PFSK-1 (cell line): ENCODE data around the gene CIAO3.

Source experiments
- POLR2AphosphoS5 ChIP-seq: IDR thresholded peaks from 2 replicates; pipeline ENCODE4 v1.6.1; 2012; ENCODE audit warnings: low read depth, mild to moderate bottlenecking, control low read depth, low read length, moderate library complexity
- SIN3A ChIP-seq: IDR thresholded peaks from 2 replicates; pipeline ENCODE4 v1.6.1; 2012; ENCODE audit warnings: mild to moderate bottlenecking, low read length, moderate library complexity, borderline replicate concordance; ENCODE audit not compliant: insufficient read depth
- TAF1 ChIP-seq: IDR thresholded peaks from 2 replicates; pipeline ENCODE4 v1.6.1; 2012; ENCODE audit warnings: low read length, control low read depth, borderline replicate concordance; ENCODE audit not compliant: insufficient read depth
- TF ChIP-seq, protein P1 (sequence below), 2 experiments: IDR thresholded peaks; 2 replicates each; pipeline versions ENCODE4 v1.6.1 to v1.8.0; 2011 to 2012; ENCODE audit warnings: low read depth in 2 of 2, low read length in 2 of 2, control low read depth in 1 of 2, inconsistent platforms in 1 of 2, mild to moderate bottlenecking in 1 of 2, moderate library complexity in 1 of 2; ENCODE audit not compliant: insufficient read depth in 1 of 2

DNA sequence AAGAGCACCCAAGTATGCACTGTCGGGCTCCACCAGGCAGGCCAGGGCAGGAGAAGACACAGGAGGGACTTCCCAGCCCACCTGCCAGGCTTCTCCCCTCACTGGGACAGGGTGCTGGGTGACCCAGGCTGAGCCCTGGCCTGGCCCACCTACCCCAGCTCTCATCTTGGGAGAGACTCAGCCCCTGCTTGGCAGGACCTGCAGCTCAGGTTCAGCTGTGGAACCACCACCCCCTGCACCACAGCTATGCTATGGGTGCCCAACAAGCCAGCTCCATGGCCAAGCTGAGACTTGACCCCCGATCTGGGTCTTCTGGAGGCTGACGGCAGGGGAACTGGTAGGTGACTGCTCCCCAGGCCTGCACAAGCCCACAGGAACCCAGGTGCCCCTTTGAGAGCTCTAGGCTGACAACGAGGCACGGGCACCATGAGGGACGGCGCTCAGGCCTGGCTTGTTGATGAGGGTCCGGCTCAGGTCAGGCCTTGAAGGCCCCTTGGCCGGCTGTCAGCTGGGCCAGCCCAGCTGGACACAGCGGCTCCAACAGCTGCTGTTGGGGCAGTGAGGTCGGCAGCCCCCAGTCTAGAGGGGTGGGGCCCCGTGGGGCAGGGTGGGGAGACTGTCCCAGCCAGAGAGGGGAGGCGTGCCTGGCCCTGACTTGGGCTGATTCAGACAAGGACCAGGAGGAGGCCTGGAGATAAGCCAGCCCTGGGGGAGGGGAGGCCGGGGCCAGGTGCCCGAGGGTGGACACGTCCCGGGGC is 42.8 kb upstream of the CIAO3 start:
- TF ChIP-seq, protein P1, sequence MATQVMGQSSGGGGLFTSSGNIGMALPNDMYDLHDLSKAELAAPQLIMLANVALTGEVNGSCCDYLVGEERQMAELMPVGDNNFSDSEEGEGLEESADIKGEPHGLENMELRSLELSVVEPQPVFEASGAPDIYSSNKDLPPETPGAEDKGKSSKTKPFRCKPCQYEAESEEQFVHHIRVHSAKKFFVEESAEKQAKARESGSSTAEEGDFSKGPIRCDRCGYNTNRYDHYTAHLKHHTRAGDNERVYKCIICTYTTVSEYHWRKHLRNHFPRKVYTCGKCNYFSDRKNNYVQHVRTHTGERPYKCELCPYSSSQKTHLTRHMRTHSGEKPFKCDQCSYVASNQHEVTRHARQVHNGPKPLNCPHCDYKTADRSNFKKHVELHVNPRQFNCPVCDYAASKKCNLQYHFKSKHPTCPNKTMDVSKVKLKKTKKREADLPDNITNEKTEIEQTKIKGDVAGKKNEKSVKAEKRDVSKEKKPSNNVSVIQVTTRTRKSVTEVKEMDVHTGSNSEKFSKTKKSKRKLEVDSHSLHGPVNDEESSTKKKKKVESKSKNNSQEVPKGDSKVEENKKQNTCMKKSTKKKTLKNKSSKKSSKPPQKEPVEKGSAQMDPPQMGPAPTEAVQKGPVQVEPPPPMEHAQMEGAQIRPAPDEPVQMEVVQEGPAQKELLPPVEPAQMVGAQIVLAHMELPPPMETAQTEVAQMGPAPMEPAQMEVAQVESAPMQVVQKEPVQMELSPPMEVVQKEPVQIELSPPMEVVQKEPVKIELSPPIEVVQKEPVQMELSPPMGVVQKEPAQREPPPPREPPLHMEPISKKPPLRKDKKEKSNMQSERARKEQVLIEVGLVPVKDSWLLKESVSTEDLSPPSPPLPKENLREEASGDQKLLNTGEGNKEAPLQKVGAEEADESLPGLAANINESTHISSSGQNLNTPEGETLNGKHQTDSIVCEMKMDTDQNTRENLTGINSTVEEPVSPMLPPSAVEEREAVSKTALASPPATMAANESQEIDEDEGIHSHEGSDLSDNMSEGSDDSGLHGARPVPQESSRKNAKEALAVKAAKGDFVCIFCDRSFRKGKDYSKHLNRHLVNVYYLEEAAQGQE (IDR thresholded peaks at IDR 0.05; ENCODE audit: insufficient read depth in 1 of 2, low read depth in 2 of 2, low read length in 2 of 2), result no peak
- TF ChIP-seq POLR2AphosphoS5, result no peak
- TF ChIP-seq TAF1, result no peak
- no peak for TF ChIP-seq SIN3A
